Activated CD8-positive, alpha-beta memory T cell treated with anti-CD3 and anti-CD28 coated beads for 36 hours (primary cell): ENCODE results near the gene NRG2. TPM values are rescaled to one million over a fixed set of nuclear protein-coding genes. Genes with fewer than 3 reads are reported as not detected.

Source experiments
- CTCF ChIA-PET: fragments of 350-600 bp; sonication (Branson Sonifier 250); formaldehyde crosslinking; loops from one replicate; lab custom pipeline; 2021; ENCODE audit warnings: antibody characterized with exemption; lab: Charles Lee
- POLR2A ChIA-PET: fragments of 350-600 bp; sonication (Branson Sonifier 250); formaldehyde crosslinking; loops from one replicate; lab custom pipeline; 2021; ENCODE audit warnings: antibody characterized with exemption; lab: Charles Lee
- total RNA-seq, 2 experiments: library from RNA; stranded (reverse); gene quantifications; one replicate each; pipeline ENCODE4 v1.2.3, GENCODE V29; 2021

The NRG2 gene
- total RNA-seq, 2 experiments from 2014 or later = 0.15 to 0.17 TPM

DNA sequence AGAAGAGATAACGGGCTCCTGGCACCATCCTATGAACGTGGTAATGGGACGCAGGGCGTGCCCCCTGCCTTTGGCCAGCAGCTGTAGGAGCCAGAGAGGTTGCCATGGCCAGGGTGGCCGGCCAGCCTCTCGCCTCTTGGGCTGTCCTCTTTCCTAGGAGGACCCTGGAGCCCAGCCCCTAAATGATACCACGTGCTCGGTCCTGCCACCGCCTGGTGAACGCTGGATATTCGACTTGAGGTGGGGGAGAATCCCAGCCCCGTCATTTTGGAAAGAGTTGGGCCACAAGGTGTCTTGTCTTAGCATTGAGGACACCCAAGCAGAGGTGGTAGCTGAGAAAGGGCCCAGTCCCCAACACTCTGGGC lies 391 bp upstream of the NRG2 start:
- ChIA-PET CTCF (interaction anchor here (0.9 to 1.2 kb wide), 2 partner anchors 18 to 115 kb away, joined by 3 read pairs; no protein-coding TSS in a partner anchor), POLR2A (no interaction called here)

DNA sequence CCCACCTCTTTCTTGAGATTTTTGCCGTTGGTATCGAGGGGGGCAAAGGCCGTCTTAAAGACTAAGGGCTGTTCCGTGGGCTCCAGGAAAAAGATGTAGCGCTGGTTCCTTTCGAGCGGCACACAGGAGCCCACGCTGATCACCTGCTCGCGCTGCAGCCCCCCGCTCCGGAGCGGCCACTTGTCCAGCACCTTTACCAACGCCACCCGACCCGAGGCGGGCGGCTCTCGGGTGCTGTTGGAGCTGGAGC lies 781 bp downstream of the NRG2 start:
- ChIA-PET POLR2A (no interaction called here), CTCF (interaction anchor here (0.5 kb wide), 1 partner anchor 862 kb away, joined by 3 read pairs; no protein-coding TSS in a partner anchor)

DNA sequence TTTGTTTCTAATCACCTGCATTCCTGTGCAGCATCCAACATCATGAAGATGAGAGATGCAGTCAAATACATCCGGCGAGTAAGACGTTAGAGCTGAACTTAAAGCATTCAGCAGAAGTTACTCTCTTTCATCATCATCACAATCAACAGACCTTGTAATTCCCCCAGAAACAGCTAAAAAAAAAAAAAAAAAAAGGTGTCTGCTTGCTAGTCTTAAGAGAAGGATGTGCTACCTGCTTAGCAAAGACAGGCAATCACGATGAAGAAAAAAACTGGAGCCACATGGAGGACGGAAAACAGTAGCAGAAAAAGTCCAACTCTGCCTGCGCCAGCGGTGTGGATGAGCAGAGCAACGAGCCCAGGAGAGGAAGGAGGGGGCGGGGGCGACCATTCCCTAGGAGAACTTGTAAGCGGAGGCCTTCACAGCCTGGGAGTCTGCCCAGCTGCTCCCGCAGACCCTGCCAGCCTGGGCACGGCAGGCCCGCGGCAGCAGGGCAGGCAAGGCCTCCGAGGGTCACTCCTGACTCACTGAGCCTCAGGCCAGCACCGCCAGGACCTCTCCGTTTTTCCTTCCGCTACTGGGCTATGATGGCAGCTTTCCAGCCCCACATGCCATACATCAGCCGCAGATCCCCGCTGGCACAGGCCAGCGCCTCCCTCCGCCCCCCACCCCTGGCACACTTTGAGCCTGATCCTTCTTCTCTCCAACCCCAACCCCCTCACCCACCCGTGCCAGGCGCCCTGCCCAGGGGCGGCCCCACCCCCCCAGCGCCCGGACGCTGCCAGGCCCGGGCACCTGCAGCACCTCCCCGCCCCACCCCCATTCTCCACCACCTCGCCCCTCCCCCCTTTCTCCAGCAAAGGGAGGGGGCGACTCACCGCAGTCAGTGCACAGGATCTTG lies 1.4 kb downstream of the NRG2 start:
- POLR2A ChIA-PET = no interaction called here
- CTCF ChIA-PET = interaction anchor here (0.5 to 1.2 kb wide), 4 partner anchors 102 to 1435 kb away, joined by 3 to 5 read pairs (median 4); no protein-coding TSS in a partner anchor

DNA sequence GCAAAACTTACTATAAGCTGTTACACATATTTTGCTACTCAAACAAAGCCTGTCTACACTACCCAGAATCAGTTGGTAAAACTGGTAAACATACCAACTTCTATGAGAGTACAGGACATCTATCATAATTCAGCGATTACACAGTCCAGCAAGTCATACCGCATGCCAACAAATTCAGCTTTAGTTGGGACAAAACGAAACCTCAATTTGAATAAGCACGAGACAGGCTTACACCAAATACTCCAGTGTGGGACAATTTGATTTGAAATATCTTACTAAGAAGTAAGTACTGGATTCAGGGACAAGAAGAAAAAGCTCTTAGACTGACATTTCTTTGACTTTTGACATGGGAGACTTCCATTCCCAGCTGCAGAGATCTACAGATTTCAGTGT lies 2.0 kb downstream of the NRG2 start:
- POLR2A ChIA-PET = no interaction called here
- CTCF ChIA-PET = interaction anchor here (0.6 to 1.2 kb wide), 4 partner anchors 103 to 1435 kb away, joined by 3 to 5 read pairs (median 4); no protein-coding TSS in a partner anchor

DNA sequence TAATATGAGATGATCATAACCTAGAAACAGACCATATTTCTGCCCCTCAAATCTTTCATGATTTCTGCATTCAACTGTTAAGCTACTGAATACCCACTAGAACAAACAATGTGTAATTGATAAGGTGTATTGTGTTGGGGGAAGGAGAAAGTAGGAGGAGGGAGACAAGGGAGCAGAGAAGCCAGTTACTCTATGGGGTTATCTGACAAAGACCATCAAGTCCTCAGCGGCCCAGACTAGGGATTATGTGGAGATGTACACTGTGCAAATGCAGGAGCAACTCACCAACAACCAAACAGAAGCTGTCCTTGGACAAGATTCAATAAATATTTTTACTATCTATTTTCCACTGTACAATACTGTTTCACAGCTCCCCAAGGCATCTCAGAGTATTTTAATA lies 2.7 kb downstream of the NRG2 start:
- POLR2A ChIA-PET = no interaction called here

DNA sequence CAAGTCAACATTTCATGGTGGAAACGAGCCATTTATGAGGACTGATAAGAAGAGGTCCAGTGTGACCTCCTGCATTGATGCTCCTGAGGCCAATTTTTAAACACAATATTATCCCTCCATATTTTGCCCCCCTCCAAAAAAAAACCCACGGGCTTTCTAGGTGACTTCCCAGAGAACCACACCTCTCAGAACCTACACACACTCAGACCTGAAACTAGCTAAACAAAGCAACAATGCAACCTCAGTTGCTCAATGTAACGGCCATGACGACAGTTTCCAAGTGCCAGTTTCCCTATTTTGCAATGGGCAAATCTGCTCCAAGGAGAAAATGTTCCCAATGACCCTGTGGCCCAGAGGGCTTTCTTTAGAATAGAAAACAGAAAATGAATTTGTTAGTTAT lies 3.5 kb downstream of the NRG2 start:
- POLR2A ChIA-PET = no interaction called here
- CTCF ChIA-PET = no interaction called here

More for the DNA sequence above, 2.7 kb downstream of the NRG2 start:
- CTCF ChIA-PET = interaction anchor here (0.9 to 1.2 kb wide), 2 partner anchors 103 to 118 kb away, joined by 4 to 5 read pairs; no protein-coding TSS in a partner anchor

DNA sequence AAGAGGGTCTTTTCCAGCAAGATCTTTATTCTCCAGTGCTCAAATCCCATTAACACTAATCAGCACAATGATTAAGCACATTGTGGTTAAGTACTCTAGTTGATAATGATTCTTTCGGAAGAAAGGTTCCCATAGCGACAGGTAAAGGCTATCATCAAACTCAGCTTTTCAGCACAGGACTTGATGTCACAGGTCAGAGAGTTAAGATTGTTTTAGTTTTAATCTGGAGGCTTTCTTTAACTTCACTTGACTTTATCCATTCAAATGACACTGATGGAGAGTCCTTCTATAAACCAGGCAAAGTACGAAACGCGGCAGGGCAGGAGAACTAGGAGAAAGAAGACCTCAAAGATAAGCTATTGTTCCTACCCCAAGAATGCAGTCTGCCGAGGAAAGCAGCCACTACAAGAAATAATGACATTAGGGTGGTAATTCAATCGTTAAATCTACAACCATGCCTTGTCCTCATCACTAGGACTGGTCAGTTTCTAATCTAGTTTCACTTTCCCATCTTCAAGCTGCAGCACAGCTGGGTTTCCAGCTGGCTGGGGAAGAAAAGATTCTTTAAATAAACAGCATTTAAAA lies 4.6 kb downstream of the NRG2 start:
- ChIA-PET POLR2A (no interaction called here), CTCF (interaction anchor here (0.5 kb wide), 1 partner anchor 1842 kb away, joined by 3 read pairs; no protein-coding TSS in a partner anchor)

DNA sequence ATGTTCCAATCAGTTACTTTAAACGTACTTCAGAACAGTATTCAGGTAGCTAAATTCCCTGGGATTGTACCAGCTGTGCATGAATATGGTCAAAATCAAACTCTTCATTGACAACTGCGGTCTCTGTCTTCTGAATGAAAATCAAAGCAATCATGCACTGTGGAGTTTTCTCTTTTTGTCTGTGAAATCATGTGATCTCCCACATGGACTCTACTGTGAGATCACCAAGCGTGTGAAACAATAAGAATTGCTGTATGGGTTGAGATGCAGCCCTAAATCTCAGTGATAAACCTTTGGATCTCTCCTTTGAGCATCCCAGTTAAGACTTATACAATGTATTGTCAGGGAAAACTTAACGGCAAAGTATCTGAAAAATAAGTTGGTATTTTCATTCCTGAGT lies 6.1 kb downstream of the NRG2 start:
- ChIA-PET POLR2A (no interaction called here), CTCF (no interaction called here)

DNA sequence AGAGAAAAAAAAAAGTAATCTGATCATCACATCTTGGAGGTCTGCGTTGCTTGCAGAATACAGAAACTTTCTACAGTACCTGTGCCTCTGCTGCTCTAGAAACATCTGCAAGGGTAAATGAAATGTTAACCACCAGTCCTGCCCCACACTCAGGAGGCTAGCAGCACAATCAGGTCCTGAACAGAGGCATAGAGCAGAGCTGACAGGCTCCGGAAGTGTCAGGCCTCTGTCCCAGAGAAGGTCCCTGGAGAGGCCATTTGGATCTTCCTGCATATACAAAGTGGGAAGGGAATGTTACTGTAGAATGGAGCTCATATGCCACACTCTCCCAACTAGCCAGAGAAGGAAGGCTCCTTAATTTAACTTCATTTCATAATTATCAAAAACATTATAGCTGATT lies 7.2 kb downstream of the NRG2 start:
- ChIA-PET POLR2A (no interaction called here), CTCF (no interaction called here)

DNA sequence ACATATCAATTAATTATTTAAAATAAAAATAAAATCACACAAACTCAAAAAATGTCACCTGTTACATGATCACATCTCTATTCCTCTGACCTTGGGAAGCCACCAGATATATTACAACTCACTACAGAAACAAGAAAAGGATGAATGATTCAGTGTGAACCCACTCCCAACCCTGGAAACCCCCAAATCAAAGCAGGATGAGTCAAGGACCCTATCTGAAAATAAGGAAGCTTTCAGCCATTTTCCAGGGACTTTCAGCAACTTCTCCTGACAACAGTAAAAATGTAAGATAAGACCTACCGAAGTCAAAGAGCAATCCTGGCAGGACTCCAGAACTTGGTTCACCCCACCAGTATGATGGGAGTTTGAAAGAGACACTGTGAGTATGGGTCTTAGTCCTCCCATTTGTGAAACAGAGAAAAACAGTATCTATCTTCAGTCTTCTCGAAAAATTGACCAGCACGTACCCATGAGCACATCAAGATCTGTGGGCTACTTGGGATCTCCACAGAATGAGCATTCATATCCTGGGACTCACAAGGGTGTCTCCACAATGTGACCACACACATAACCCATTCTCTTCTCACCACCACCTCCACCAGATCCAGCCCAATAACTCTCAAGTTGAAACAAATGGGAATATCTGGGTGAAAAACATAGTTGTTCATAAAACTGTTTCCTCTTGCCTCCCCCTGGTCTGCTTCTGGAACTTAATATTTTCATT lies 9.9 kb downstream of the NRG2 start:
- CTCF ChIA-PET = no interaction called here

DNA sequence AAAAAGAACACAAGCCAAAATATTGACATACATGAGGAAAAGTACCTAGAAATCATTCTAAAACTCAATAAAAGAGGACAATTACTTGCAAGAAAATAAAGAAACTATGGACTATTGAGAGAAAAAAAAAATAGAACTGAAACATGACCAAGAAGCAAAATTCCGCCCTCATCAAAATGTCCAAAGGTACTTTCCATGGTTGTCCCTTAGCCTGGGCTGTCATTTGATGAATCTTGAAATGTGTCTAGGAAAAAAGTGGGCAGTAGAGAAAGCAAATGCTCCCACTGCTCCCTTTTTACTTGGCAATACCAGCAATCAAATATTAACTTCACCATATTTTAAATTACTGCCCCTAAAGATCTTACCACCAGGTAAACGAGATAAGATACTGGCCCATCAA lies 10.8 kb downstream of the NRG2 start:
- CTCF ChIA-PET = no interaction called here
- POLR2A ChIA-PET = no interaction called here

More for the DNA sequence above, 9.9 kb downstream of the NRG2 start:
- POLR2A ChIA-PET = no interaction called here

DNA sequence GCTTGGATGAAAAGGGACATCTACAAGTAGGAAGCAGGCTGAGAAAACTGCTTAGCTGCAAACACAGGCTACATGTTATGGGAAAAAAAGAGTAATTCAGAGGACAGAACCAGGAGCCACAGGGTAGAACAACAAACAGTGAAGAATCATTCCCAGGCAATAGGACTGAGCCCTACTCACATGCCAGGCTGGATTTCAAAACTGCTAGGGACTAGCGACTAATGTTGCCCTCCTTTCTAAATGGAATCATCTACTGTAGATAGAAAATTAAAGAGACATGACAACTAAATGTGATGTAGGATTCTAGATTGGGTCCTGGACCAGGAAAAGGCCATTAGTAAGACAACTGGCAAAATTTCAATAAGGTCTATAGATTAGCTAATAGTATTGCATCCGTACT lies 15.3 kb downstream of the NRG2 start:
- CTCF ChIA-PET = no interaction called here
- POLR2A ChIA-PET = no interaction called here

DNA sequence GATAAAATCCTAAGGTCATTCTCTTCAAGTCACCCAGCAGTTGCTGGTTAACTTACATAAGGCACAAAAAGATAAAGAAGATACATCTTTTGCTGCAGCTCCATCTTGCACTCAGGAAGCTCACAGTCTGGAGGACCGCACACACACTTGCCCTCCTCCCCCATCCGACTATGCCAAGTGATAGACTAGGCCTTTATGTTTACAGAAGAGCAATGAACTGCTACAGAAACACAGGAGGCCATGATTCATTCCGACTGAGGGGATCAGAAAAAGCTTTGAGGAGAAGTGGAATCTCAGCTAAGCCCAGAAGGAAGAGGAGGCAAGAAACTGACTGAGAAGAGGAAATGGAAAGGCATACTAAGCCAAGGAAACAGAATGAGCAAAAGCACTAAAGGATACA lies 17.4 kb downstream of the NRG2 start:
- POLR2A ChIA-PET = no interaction called here
- CTCF ChIA-PET = no interaction called here

DNA sequence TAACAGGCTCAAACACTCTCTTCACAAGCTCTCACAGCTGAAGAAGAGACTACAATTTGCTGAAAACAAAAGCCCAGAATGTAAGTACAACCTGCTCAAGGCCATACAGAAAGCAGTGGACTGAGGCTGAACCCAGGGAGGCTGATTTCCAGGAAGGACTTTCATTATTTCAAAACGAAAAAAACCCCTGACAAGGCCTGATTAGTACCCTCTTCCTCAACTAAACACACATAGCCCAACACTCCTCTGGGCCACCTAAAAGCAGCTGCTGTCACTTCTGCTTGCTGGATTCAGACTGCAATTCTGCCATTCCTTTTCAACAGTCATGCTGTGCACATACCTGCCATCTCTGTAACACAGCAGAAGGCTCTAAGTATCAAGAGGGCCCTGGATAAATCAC lies 18.2 kb downstream of the NRG2 start:
- CTCF ChIA-PET = no interaction called here
- POLR2A ChIA-PET = no interaction called here

DNA sequence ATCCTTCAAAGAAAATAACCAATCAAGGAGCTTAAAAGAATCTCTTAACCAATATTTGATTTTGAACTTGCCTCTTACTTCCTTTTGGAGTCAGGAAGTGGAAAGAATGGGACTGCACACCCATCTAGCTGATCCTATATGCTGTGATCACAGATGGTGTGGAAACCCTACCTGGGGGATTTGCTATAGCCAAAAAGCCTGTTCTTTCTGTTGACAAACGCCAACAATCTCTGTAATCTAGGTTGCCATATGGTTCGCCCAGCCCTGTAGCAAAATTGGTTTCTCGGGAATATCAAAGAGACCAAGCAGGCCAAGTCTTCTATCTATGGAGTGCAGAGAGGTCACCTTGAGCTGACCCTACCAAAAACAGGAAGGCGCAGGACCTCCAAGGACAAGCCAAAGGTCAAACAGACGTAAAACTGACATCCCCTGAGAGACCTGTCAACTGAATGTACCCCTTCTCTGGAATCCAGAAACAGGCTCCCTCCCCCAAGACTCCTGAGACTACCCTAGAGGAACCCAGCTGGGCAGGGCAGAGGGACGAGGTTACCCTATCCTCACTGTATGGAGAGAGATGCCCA lies 19.4 kb downstream of the NRG2 start:
- POLR2A ChIA-PET = no interaction called here
- CTCF ChIA-PET = interaction anchor here (0.6 kb wide), 1 partner anchor 241 kb away, joined by 3 read pairs; no protein-coding TSS in a partner anchor

DNA sequence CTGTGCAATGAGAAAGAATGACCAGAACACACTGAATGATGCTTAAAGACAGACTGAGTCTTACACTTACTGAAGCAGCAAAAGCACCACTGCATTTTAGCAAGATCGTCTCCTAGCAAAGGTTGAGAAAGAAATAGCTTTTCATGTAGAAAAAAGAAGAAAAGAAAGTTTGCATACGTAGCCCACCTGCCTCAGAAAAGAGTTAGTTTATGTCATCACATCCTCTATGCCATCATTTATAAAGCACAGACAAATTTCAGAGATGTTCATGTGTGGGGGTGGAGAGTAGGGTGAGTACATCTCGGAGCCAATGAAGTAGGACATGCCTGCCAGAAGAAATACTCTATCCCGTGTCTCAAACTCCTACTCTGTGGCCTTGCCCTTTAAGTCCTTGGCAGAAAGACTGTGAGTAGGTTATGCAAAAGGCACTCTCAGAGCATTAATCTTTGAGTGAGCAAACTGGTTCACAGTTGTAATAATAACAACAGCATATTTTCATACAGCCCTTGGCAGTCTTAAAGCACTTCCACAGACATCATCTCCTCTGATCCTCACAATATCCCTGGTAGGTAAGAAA lies 22.4 kb downstream of the NRG2 start:
- POLR2A ChIA-PET = no interaction called here
- CTCF ChIA-PET = interaction anchor here (1.3 kb wide), 1 partner anchor 52 kb away, joined by 4 read pairs; no protein-coding TSS in a partner anchor

DNA sequence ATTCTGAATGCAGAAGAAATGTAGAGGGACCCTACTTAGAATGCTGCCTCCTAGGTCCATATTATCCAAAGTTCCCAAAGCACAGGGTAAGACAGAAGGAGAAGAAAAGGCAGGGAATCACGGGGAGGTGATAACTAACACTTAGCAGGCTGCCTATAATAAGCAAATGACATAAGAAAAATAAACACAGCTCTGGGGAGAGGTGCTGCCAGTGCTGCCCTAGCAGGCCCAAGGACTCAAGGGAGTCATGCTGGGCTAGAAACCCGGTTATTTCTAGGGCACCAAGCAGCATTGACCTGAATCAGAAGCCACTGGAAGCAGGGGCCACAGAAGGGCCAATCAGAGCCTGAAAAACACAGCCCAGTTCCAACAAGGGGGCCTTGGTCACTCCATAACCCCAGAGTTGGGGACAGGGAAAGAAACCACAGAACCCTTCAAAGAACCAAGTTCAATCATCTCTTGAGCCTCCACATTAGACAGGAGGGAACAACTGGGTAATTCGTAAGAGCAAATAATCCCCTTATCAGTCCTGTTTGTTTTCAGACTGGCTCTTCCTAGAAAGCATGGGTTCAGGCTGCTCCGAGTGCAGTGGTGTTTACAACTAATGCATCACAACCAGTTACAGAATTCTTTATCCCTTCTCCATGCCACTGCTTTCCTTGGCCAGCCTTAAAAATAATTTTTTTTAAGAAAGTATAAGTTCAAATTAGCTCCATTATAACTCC lies 24.0 kb downstream of the NRG2 start:
- ChIA-PET POLR2A (interaction anchor here (0.6 kb wide), 1 partner anchor 19 kb away, joined by 4 read pairs; no protein-coding TSS in a partner anchor), CTCF (interaction anchor here (1.3 kb wide), 1 partner anchor 50 kb away, joined by 4 read pairs; no protein-coding TSS in a partner anchor)

DNA sequence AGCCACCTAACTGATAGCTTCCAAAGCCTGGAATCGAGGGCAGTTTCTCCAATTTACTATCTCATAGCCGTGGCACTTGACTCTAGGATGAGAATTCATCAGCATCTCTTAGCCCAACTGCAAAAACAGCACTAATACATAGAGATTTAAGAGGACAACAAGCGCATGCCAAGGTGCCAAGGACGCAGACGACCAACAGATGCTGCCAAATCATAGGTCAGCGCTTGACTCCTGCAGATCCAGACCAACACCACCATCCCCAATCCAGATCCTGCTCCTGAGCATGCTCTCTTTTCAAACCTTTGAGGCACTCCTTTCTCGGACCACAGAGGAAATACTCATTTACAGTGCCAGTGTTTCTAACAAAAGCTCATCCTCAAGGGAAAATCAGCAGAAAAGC lies 24.6 kb downstream of the NRG2 start:
- ChIA-PET POLR2A (no interaction called here), CTCF (interaction anchor here (0.6 kb wide), 1 partner anchor 50 kb away, joined by 3 read pairs; no protein-coding TSS in a partner anchor)
